Heart right ventricle (tissue), 16 donors: ENCODE results near the gene CFH. TPM values are rescaled to one million over a fixed set of nuclear protein-coding genes. Genes with fewer than 3 reads are reported as not detected.

Experiments
- ATAC-seq, 8 donors: fragments of 200-7000 bp; cut with Tn5 transposase; one replicate each; pipeline ENCODE4 v1.9.1; 2020; ENCODE audit warnings: mild to moderate bottlenecking in 8 of 8, moderate library complexity in 8 of 8, moderate number of reproducible peaks in 1 of 8
- DNase-seq, 2 donors: peaks; one replicate each; pipeline ENCODE4 v3.0.0-alpha.2; 2020
- H3K27ac ChIP-seq, 10 donors: fragments of 200-600 bp; sonication (generic) in 2 of 10; one replicate each; pipeline versions ENCODE4 v1.5.0 to v1.8.0; 2020 to 2022; ENCODE audit warnings: mild to moderate bottlenecking in 3 of 10
- H3K27me3 ChIP-seq, 7 donors: fragments of 200-600 bp; one replicate each; pipeline ENCODE4 v1.8.0; 2021 to 2022; ENCODE audit warnings: mild to moderate bottlenecking in 2 of 7
- H3K36me3 ChIP-seq, 9 donors: fragments of 200-600 bp; sonication (generic) in 1 of 9; one replicate each; pipeline versions ENCODE4 v1.5.0 to v1.8.0; 2020 to 2022; ENCODE audit warnings: mild to moderate bottlenecking in 2 of 9
- H3K4me1 ChIP-seq, 9 donors: fragments of 200-600 bp; sonication (generic) in 1 of 9; one replicate each; pipeline versions ENCODE4 v1.5.0 to v1.8.0; 2020 to 2022; ENCODE audit warnings: mild to moderate bottlenecking in 4 of 9
- H3K4me3 ChIP-seq, 10 donors: fragments of 200-600 bp; sonication (generic) in 2 of 10; one replicate each; pipeline versions ENCODE4 v1.5.0 to v1.8.0; 2020 to 2022; ENCODE audit warnings: mild to moderate bottlenecking in 7 of 10, moderate library complexity in 2 of 10
- H3K9me3 ChIP-seq, 11 donors: fragments of 200-600 bp in 10 of 11; sonication (generic) in 2 of 11; one replicate each; pipeline versions ENCODE4 v1.5.0 to v1.8.0; 2013 to 2022; ENCODE audit warnings: mild to moderate bottlenecking in 2 of 11, control low read depth in 1 of 11, moderate library complexity in 1 of 11
- WGBS, 2 donors: extraction: QIAGEN DNeasy Blood & Tissue Kit; methylation state at CpG; one replicate each; pipeline ENCODE4 v1.1.7; 2013; ENCODE audit warnings: inconsistent platforms in 1 of 2; 5-methylcytosine and 5-hydroxymethylcytosine counted together
- intact Hi-C, 10 donors: fragments of 100-400 bp; cut with DNase I; formaldehyde crosslinking; loops; one replicate each; pipeline versions ENCODE4 v1.11.1 to v1.14.2; 2022
- polyA plus RNA-seq, 2 donors: library from polyadenylated mRNA; stranded (reverse); fragments of 200-250 nt; gene quantifications; one replicate each; pipeline ENCODE4 v1.2.3, GENCODE V29; 2013
- total RNA-seq, 10 donors: library from RNA; stranded (reverse); fragmentation: NEBNext Ultra II Directional in 3 of 10; extraction: Animal tissue kit (Norgen Biotek cat#: 25700) in 3 of 10; gene quantifications; one replicate each; pipeline versions ENCODE4 v1.2.1 to v1.2.4, GENCODE V29; 2021 to 2023
- TF ChIP-seq, protein P1 (sequence below), 9 donors: fragments of 200-600 bp; sonication (generic) in 2 of 9; IDR thresholded peaks; one replicate each; pipeline versions ENCODE4 v1.5.0 to v1.8.0; 2021 to 2022; ENCODE audit warnings: antibody characterized with exemption in 9 of 9, mild to moderate bottlenecking in 5 of 9, moderate library complexity in 1 of 9
- donor health status: Arrhythmogenic right ventricular cardiomyopathy.
- donor health status: ischemic (EF 13 %, LVEDD 7.1; RV severe dilation, severe dysfunction).
- donor health status: healthy with polysubstance abuse.
- donor health status: DM: no; HTN: yes; CAD: no.
- donor health status: DM: no; HTN: no; CAD: no.
- donor health status: ischemic (EF 25% LVEDD 6.9; RV normal size, moderate dysfunction).
- donor health status: ischemic (EF 25% LVEDD 5.7; RV mildly dilated, moderate dysfunction).
- donor health status: healthy.
- donor health status: DM: yes; HTN: yes; CAD: no.
- donor health status: Ischemic cardiomyopathy.
- donor health status: ischemic (EF 35%, LVEDD 5.7; RV mildly dilated, moderate dysfunction).
- donor health status: nonischemic (EF 11% LVEDD 7.7; RV severe dilation, severe dysfunction).
- donor health status: DM: yes; HTN: yes; CAD: no.
- donor health status: PGD.
- donor health status: ischemic (EF 29% LVEDD 5.4; RV normal size, mild dysfunction).
- donor health status: nonischemic (EF 23%, LVEDD 6.1; RV moderate dilation, normal function).

The CFH gene
- total and polyA plus RNA-seq, 12 donors: 12.7 to 50.5 (median 28.5) TPM

GRCh38 chr1:196608390-196609369, 43.2 kb upstream of the CFH start, which contains the start of gene KCNT2:
Gene KCNT2, minus strand, starts transcription at chr1:196608440. Its CDS starts 131 bp downstream, at chr1:196608309.
- DNase-seq: peak; percentile 58 to 64
- ATAC-seq: peak; percentile 78 to 91 (median 88)
- H3K9me3 ChIP-seq: no peaks in the 10 kb centered on the region
- no peaks in the 10 kb centered on the region for H3K36me3 ChIP-seq
- 1% methylated on average over 43 of the region's 43 CpGs for WGBS, 2 donors
- peaks cover 0 to 27% (median 4%) of the 10 kb centered on the region in 7 donors for H3K27me3 ChIP-seq
- TF ChIP-seq, protein P1, sequence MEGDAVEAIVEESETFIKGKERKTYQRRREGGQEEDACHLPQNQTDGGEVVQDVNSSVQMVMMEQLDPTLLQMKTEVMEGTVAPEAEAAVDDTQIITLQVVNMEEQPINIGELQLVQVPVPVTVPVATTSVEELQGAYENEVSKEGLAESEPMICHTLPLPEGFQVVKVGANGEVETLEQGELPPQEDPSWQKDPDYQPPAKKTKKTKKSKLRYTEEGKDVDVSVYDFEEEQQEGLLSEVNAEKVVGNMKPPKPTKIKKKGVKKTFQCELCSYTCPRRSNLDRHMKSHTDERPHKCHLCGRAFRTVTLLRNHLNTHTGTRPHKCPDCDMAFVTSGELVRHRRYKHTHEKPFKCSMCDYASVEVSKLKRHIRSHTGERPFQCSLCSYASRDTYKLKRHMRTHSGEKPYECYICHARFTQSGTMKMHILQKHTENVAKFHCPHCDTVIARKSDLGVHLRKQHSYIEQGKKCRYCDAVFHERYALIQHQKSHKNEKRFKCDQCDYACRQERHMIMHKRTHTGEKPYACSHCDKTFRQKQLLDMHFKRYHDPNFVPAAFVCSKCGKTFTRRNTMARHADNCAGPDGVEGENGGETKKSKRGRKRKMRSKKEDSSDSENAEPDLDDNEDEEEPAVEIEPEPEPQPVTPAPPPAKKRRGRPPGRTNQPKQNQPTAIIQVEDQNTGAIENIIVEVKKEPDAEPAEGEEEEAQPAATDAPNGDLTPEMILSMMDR (IDR thresholded peaks at IDR 0.05): no peak
- peak within 1 kb of the TSS; percentile 5 to 86 (median 74) for H3K27ac ChIP-seq
- H3K4me3 ChIP-seq: peak within 1 kb of the TSS; percentile 26 to 66 (median 54)
- H3K4me1 ChIP-seq: peaks cover 0 to 26% (median 5%) of the 10 kb centered on the region in 9 donors
- intact Hi-C loops: no loop called here

- H3K27ac ChIP-seq: peak overlapping the region in 9 of 10 donors; percentile 55 to 86 (median 75)
- peaks cover 0 to 27% (median 4%) of the 10 kb centered on the region in 7 donors for H3K27me3 ChIP-seq
- intact Hi-C loops: no loop called here
- peak overlapping the region in 7 of 10 donors; percentile 26 to 66 (median 59) for H3K4me3 ChIP-seq
- H3K36me3 ChIP-seq: no peaks in the 10 kb centered on the region
- 34 to 38% methylated on average over 10 of the region's 10 CpGs for whole genome bisulfite sequencing, 2 donors
- DNase-seq (no peak), ATAC-seq (no peak)
- TF ChIP-seq, protein P1 (IDR thresholded peaks at IDR 0.05): no peak
- peaks cover 0 to 26% (median 5%) of the 10 kb centered on the region in 9 donors for H3K4me1 ChIP-seq
- H3K9me3 ChIP-seq: no peaks in the 10 kb centered on the region
Observed at GRCh38 chr1:196609370-196609737, 42.5 kb upstream of the CFH start.

- TF ChIP-seq, protein P1 (IDR thresholded peaks at IDR 0.05): no peak
- ATAC-seq (no peak), DNase-seq (no peak)
- no peak overlapping the region for H3K4me3 ChIP-seq
- intact Hi-C loops: no loop called here
- WGBS, 2 donors: 77 to 90% methylated on average over 3 of the region's 3 CpGs
- no peaks in the 10 kb centered on the region for H3K36me3 ChIP-seq
- no peak overlapping the region for H3K27ac ChIP-seq
- H3K9me3 ChIP-seq: no peaks in the 10 kb centered on the region
- peaks cover 0 to 26% (median 5%) of the 10 kb centered on the region in 9 donors for H3K4me1 ChIP-seq
- H3K27me3 ChIP-seq: peaks cover 0 to 25% (median 4%) of the 10 kb centered on the region in 7 donors
Observed at GRCh38 chr1:196611873-196612272, 40.0 kb upstream of the CFH start.

DNA sequence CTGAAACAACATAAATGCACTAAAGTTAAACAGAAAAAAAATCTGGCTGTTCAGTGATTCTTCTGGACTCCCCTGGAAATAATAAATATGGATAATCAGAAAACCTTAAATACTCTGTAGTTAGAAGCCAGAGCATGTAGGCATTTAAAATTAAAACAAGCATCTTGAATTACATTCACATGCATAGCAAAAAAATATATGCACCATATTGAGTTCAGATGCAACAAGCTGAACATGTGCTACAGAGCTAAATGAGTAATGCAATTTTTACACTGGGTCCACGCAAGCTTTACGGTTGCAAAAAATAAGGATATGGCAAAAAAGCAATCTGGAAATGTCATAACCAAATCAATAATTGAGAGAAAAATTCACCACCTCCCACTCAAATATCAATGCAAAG, 32.1 kb upstream of the CFH start:
- Histone ChIP-seq H3K27me3 (no peaks in the 10 kb centered on the region), H3K9me3 (no peaks in the 10 kb centered on the region), H3K27ac (no peak overlapping the region), H3K4me1 (no peaks in the 10 kb centered on the region), H3K4me3 (no peak overlapping the region), H3K36me3 (no peaks in the 10 kb centered on the region)
- intact Hi-C loops: no loop called here
- WGBS, 2 donors: 91 to 93% methylated on average over 2 of the region's 2 CpGs
- DNase-seq (no peak), ATAC-seq (no peak)
- TF ChIP-seq, protein P1 (IDR thresholded peaks at IDR 0.05): no peak
